HL-60 (cell line): ENCODE measurements around the gene VIPR2.

Experiments
- CTCF ChIP-seq: IDR thresholded peaks from one replicate; pipeline ENCODE4 v1.5.1; 2011; ENCODE audit warnings: low read length, control low read depth, inconsistent platforms; ENCODE audit not compliant: insufficient read depth
- POLR2AphosphoS5 ChIP-seq: IDR thresholded peaks from 2 replicates; pipeline ENCODE4 v1.6.1; 2012; ENCODE audit warnings: low read depth
- SPI1 ChIP-seq: IDR thresholded peaks from 2 replicates; pipeline ENCODE4 v1.6.1; 2012; ENCODE audit warnings: low read depth, mild to moderate bottlenecking, borderline replicate concordance
- TF ChIP-seq, protein P1 (sequence below): IDR thresholded peaks from 2 replicates; pipeline ENCODE4 v1.6.1; 2012; ENCODE audit warnings: low read depth; ENCODE audit not compliant: insufficient replicate concordance

GRCh38 chr7:159091041-159091440, 53.6 kb downstream of the VIPR2 start:
- TF ChIP-seq POLR2AphosphoS5, result no peak
- TF ChIP-seq CTCF, result no peak
- TF ChIP-seq, protein P1, sequence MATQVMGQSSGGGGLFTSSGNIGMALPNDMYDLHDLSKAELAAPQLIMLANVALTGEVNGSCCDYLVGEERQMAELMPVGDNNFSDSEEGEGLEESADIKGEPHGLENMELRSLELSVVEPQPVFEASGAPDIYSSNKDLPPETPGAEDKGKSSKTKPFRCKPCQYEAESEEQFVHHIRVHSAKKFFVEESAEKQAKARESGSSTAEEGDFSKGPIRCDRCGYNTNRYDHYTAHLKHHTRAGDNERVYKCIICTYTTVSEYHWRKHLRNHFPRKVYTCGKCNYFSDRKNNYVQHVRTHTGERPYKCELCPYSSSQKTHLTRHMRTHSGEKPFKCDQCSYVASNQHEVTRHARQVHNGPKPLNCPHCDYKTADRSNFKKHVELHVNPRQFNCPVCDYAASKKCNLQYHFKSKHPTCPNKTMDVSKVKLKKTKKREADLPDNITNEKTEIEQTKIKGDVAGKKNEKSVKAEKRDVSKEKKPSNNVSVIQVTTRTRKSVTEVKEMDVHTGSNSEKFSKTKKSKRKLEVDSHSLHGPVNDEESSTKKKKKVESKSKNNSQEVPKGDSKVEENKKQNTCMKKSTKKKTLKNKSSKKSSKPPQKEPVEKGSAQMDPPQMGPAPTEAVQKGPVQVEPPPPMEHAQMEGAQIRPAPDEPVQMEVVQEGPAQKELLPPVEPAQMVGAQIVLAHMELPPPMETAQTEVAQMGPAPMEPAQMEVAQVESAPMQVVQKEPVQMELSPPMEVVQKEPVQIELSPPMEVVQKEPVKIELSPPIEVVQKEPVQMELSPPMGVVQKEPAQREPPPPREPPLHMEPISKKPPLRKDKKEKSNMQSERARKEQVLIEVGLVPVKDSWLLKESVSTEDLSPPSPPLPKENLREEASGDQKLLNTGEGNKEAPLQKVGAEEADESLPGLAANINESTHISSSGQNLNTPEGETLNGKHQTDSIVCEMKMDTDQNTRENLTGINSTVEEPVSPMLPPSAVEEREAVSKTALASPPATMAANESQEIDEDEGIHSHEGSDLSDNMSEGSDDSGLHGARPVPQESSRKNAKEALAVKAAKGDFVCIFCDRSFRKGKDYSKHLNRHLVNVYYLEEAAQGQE, result no peak
- no peak for TF ChIP-seq SPI1
